Right lung (tissue), 5 donors: Measurements from ENCODE around the gene COL26A1. TPM values are rescaled to one million over a fixed set of nuclear protein-coding genes. Genes with fewer than 3 reads are reported as not detected.
"Not testable (repeated sequence)": the region's sequence is repeated elsewhere in the genome, so short reads cannot be mapped to it uniquely, and the experiment has no call there.

Source experiments
- DNase-seq, 2 donors: peaks; one replicate each; pipeline ENCODE4 v3.0.0-alpha.2; 2013
- polyA plus RNA-seq, 5 donors: library from polyadenylated mRNA; unstranded; fragments of 120-200 nt; gene quantifications; one replicate each; pipeline versions ENCODE4 v1.2.1 to v1.2.3, GENCODE V29; 2013; ENCODE audit warnings: inconsistent platforms in 1 of 5, low replicate concordance in 1 of 5; ENCODE audit not compliant: insufficient read length in 5 of 5, insufficient read depth in 1 of 5

Gene COL26A1
- polyA plus RNA-seq, 5 donors, result 5.9 to 8.6 (median 6.0) TPM

DNA sequence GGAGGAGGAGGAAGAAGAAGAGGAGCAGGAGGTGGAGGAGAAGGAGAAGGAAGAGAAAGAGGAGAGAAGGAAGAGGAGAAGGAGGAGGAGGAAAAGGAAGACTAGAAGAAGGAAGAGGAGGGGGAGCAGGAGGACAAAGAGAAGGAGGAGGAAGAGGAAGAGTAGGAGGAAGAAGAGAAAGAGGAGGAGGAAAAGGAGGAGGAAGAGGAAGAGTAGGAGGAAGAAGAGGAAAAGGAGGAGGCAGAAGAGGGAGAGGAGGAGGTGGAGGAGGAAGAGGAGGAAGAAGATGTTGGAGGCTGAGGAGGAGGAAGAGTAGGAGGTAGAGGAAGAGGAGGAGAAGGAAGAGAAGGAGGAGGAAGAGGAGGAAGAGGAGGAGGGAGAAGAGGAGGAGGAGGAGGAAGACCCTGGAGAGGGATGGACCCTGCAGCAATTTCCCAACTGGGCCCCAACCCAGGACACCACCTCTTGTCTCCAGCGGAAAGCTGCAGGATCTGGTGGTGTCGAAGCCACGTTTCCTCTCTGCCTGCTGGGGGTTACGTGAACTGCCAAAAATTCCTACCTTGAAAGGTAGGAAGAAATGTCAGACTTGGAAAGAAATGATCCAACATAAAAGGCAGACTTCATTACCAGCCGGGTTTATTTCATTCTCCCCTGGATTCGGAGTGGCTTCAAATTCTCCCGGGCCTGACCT is 38.9 kb downstream of the COL26A1 start:
- DNase-seq, result no peak

DNA sequence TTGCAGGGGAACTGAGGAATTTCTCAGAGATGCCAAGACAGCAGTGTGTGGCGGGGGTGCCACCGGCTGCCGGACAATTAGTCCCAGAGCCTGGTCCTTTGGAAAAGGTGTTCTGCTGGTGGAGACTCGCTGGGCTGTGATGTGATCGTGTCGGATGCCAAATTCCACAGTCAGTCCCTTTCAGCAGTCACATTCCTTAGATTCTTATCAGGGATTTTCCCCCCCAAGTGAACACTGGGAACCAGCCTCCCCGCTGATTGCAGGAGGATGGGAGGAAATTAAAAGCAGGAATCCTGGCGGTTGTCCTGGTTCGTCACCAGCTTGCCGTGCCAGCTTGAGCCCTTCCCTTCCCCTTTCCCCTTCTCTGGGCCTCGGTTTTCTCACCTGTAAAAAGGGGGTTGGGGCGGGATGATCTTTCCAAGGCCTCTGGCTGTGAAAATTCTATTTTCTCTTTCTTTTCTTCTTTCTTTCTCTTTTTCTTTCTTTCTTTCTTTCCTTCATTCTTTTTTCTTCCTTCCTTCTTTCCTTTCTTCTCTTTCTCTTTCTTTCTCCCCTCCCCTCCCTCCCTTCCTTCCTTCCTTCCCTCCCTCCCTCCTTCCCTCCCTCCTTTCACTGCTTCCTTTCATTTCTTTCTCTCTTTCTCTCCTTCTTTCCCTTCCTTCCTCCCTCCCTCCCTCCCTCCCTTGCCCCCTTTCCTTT is 39.6 kb downstream of the COL26A1 start:
- DNase-seq, result no peak

DNA sequence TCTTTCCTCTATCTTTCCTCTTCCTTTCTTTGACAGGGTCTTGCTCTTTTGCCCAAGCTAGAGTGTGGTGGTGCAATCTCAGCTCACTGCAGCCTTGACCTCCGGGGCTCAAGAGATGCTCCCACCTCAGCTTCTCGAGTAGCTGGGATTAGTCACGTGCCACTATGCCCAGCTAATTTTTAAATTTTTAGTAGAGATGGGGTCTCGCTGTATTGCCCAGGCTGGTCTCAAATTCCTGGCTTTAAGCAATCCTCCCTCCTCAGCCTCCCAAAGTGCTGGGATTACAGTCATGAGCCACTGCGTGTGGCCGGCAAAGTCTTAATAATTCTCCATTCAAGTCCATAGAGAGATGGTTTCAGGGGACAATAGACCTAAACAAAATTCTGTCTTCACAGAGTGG is 40.2 kb downstream of the COL26A1 start:
- DNase-seq, result no peak

DNA sequence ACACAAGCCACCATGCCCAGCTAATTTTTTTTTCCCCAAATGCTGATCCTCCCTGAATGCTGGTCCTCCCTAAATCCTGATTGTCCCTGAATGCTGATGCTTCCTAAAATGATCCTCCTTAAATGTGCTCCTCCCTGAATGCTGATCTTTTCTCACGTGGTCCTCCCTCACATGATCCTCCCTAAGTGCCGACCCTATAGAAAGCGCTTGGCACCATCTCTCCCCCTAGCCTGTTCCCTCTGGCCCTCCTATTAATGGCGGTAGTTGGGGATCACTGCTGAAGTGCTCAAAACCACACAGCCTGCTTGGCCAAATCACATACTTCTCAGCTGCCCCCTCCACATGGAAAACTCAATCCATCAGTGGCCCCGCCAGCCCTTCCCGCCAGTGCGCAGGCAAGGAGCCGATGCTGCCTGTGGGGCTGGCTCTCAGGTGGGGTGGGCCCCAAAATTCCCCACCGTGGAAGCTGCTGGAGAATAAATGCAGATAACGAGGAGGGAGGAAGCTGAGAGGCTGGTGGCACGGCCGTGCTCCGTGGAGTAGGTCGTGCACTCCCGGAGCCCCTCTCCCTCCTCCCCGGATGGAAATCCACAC is 42.9 kb downstream of the COL26A1 start:
- no peak for DNase-seq

DNA sequence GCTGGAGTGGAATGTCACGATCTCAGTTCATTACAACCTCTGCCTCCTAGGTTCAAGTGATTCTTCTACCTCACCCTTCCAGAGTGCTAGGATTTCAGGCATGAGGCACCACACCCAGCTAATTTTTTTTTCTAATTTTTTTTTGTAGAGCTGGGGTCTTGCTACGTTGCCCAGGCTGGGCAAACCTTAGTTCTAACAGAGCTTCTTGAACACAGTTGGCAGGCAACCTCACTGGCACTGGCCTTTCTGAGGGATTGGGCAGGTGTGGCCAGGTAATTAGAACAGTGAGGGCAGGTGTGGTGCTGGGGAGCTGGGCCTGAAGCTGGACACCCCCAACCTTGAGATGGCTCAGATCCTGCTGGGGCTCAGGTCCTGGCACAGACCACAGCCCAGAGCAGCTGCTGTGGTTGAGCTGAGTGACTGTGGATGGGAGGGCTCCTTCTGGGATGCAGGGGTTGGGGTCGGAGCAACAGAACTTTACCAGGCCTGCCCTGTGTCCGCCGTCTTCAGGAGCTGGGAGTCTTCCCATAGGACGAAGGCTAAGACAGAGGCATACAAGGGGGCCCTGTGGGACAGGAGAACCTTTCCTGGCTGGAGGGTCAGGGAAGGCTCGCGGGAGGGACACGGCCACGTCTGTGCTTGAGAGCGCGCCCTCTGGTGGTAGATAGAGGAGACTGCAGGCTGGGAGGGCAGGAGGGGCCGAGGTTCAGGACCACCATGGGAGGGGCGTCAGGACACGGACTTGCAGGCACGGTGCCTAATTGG is 48.2 kb downstream of the COL26A1 start:
- DNase-seq, result peak in 1 of 2 donors; percentile 43

DNA sequence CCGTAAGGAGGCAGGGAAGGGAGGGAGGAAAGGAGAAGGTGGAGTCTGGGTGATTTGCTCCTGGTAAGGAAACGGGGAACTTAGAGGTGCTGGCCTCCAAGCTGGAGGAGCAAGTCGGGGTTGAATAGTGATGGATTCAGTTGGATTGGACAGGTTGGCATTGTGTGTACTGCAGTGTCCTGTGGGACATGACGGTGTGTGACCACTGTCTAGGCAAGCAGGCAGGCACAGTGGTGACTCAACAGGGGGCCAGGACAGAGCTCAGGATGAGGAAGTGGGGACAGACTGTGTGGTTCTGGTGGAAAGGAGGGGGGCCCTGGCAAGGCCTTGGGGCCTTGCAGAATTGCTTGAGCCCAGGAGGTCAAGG is 48.8 kb downstream of the COL26A1 start:
- DNase-seq, result no peak

DNA sequence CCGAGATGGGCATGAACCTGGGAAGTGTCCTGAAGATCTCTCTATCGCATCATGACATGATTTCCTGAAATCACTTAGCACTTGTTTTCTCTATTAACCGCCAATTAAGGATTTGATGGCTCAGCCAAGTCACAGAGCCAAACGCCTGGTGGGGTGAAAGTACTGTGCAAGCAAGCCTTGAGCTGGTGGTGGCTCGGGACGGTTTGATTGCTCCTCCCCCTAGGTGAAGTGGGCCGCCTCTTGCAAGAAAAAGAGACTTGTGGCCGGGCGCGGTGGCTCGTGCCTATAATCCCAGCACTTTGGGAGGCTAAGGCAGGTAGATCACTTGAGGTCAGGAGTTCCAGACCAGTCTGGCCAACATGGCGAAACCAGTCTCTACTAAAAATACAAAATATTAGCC is 50.3 kb downstream of the COL26A1 start:
- DNase-seq, result no peak

DNA sequence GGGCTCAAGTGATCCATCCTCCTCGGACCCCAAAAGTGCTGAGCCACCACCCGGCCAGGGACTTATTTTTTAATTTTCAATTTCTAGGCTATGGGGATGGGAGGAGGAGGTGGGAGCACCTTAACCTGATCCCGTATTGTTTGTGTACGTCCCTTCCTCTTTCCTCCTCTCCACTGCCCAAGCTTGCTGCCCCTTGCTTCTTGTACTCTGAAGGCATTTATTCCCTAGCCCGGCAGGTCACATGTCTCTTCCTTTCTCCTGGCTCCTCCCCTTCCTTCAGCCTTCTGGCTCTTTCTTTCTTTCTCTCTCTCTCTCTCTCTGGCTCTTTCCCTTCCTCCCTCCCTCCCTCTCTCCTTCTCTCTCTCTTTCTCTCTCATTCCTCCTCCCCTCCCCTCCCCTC is 56.0 kb downstream of the COL26A1 start:
- no peak for DNase-seq

DNA sequence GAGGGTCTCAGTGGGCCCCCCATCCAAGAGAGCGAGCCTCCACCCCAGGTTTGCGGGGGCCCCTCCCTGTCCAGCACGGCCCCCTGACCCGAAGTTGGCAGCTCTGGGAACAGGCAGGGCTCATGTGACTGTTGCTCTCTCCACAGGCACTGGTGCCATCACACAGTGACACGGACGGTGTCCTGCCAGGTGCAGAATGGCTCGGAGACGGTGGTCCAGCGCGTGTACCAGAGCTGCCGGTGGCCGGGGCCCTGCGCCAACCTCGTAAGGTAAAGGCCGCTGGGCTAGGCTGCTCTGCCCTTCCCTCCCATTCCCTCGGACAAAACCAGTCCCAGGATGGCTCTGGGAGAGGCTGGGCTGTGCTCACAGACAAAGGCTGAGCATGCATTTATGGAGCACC is 57.2 kb downstream of the COL26A1 start:
- no peak for DNase-seq

DNA sequence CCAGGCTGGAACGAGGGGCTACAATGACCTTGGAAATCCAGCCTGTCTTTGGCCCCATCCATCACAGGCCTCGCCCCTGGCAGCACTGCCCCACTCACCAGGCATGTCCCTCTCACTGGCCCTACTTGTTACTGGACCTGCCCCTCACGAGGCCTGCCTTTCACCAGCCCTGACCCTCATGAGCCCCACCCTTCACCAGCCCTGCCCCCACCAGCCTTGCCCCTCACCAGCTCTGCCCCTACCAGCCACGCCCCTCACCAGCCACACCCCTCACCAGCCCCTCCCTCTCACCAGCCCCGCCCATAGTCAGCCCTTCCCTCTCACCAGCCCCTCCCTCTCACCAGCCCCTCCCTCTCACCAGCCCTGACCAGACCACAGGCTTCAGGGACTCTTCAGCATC is 57.8 kb downstream of the COL26A1 start:
- DNase-seq, result no peak

DNA sequence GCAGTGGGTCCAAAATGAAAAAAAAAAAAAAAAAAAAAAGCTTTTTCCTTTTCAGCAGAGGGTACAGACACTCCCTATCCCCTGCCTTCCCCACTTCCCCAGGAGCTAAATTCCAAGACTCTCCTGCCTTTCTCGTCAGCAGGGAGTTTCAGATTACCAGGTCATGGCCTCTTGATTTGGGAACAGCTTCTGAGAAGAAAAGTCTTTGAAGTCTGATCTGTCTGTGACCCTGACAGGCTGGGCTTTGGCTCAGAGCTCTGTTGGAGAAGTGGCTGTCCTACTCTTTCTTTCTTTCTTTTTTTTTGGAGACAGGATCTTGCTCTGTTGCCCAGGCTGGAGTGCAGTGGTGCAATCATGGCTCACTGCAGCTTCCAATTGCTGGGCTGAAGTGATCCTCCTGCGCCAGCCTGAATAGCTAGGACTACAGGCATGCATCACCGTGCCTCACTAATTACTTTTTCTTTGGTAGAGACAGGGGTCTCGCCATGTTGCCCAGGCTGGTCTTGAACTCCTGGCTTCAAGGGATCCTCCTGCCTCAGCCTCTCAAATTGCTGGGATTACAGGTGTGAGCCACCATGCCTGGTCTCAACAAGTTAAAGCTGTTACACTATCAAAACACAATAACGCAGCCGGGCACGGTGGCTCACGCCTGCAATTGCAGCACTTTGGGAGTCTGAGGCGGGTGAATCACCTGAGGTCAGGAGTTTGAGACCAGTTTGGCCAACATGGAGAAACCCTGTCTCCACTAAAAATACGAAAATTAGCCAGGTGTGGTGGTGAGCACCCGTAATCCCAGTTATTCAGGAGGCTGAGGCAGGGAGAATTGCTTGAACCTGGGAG is 59.9 kb downstream of the COL26A1 start:
- DNase-seq, result no peak

DNA sequence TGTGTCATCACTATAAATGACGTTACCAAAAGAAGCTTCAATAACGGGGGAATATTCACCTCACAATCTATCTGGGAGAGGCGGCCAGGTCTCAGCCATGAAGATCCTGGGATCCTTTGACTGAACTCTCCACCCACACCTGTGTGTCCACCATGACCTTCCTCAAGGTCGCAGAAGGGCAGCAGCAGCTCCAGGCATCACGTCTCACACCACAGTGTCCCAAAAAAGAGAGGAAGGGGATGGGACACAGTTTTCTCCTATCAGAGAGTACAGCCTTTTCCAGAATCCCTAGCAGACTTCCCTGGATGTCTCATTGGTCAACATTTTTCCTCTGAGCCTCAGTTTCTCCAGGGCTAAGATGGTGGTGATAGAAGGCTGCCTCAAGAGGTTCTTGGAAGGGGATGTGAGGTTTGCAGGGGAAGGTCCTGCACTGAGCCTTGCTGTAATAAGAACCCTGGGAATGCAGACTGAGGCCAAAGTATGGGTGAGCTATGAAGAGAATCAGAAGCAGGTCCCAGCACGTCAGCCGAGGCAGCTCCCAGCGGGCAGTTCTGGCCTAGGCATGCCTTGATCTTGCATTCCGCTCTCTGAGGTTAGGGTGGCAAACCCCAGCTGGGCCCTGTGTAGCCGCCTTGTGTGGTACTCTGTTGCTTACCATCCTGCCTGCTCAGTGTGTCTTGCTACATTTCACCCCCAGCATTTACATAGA is 63.8 kb downstream of the COL26A1 start:
- no peak for DNase-seq

DNA sequence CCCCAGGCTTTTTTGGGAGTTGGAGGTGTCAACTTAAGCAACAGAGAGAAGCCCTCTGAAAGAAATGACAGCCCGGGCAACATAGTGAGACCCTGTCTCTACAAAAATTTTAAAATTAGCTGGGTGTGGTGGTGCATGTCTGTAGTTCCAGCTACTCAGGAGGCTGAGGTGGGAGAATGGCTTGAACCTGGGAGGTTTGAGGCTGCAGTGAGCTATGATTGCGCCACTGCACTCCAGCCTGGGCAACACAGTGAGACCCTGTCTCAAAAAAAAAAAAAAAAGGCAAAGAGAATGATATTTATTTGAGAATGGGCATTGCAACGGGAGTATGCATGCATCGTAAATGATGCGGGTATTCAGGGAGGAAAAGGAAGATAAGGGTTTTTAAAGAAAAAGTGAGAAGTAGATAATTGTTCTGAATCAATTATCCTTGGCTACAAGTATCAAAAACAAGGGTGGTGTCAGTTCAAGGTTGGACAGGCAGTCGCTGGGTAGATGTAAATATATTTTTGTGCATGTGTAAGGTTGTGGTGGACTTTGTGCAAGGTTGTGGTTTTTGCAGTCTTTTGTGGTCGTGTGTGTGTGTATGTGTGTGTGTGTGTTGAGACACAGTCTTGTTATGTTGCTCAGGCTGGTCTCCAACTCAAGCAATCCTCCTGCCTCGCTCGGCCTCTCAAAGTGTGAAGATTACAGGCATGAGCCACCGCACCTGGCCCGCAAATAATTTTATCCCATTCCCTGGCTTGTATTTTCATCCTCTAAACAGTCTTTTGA is 65.6 kb downstream of the COL26A1 start:
- DNase-seq, result no peak

DNA sequence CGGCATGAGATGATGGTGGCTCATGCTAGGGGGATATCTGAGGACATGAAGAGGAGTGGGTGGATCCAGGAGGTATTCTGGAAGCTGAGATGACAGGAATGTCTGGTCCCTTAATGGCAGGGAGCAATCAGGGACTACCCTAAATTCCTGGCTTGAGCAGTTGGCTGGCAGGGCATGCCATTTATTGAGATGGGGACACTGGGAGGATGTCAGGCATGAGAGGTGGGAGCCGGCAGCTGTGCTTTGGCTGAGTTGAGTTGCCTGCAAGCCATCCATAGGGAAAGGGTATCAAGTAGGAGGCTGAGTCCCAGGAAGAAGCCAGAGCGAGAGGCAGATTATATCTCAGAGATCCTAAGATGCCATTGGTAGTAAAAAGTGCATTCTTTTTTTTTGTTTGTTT is 69.6 kb downstream of the COL26A1 start:
- DNase-seq, result no peak

DNA sequence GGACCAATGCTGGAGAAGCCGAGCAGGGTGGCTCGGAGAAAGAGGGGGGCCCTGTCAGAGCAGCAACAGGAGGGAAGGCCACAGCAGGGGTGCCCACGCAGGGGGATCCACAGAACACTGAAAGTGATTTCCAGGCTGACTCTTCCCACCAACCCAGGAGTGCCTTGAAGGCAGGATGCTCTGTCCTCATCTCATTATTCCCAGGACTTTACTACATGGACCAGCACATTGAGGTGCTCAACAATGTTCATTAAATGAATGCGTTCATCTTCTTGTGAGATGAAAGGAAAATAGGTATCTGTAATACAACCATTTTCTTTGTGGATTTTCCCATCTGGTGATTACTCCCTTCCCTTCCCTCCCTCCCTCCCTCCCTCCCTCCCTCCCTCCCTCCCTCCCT is 71.0 kb downstream of the COL26A1 start:
- DNase-seq, result no peak

DNA sequence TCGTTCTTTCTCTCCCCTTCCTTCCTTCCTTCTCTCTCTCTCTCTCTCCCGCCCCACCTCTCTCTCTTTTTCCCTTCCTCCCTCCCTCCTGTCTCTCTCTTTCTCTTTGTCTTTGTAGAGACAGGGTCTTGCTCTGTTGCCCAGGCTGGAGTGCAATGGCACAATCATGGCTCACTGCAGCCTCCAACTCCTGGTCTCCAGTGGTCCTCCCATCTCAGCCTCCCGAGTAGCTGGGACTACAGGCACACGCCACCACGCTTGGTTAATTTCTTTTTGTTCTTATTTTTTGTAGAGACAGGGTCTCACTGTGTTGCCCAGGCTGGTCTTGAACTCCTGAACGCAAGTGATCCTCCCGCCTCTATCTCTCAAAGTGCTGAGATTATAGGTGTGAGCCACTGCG is 71.5 kb downstream of the COL26A1 start:
- not testable (repeated sequence) for DNase-seq

DNA sequence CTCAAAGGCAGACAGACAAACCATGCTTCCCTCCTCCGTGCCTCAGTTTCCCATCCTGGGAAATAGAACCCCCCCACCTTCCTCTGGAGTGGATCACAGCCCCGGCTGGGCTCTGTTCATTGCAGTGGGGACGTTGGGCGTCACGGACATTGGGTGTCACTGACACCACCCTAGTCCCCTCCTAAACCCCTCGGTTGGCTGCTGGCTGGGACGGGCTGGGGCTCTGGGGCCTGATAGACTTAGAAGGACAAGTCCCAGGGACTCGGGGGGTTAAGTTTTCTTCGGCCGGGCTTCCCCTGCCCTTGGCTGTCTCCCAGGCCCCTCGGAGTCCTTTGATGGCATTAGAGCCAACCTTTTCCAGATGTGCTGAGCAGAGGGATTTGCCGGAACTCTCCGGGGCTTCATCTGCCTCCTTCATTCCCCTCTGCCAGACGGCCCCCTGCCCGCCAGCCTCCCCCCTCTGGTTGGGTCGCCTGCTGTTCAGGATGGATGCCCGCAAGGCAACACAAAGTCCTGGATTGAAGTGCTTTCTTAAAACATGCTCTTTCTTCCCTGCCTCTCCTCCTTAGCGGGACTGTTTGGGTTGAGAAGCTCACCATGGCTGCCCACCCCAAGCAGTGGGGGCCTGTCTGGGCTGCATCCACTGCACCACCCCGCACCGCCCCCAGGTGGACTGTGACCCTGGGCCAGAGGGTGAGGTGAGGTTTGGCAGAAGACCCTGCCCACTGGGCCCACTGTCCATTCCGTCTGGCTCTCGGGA is 73.0 kb downstream of the COL26A1 start:
- DNase-seq, result no peak

DNA sequence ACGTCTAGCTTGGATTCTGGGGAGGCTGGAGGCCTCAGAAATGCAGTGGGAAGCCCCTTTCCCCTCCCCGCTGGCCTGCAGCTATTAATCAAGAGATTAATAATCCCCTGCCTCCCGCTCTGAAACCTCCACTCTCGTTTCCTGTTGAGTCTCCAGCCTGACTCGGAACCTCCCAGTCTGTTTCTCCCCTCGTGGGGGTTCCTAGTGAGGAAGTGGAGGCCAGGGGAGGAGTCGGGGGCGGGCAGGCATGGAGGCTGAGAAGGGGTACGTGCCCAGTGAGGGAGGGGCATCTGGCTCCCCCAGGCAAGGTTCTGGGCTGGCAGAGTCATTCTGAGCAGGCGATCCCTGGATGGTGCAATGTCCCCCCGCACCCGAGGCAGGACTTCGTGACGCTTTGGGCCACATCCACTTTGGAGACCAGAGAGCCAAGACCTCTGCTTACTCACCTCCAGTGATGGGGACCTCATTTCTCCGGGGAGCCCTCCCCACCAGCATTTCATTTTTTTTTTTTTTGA is 73.6 kb downstream of the COL26A1 start:
- DNase-seq, result no peak
